Stomach (tissue), 9 donors: ENCODE results near the gene ADSS2. TPM values are rescaled to one million over a fixed set of nuclear protein-coding genes. Genes with fewer than 3 reads are reported as not detected.

ENCODE experiments used
- DNase-seq, 2 donors: peaks; one replicate each; pipeline versions ENCODE4 v3.0.0 to v3.0.0-alpha.2; 2013 to 2019
- H3K27ac ChIP-seq, 5 donors: fragments of 200-600 bp in 4 of 5; sonication (generic) in 4 of 5; one replicate each; pipeline ENCODE4 v1.5.1; 2013 to 2019; ENCODE audit warnings: mild to moderate bottlenecking in 1 of 5, moderate library complexity in 1 of 5
- H3K27me3 ChIP-seq, 3 donors: fragments of 200-600 bp; sonication (generic); one replicate each; pipeline ENCODE4 v1.5.1; 2017 to 2019; ENCODE audit warnings: mixed run types in 1 of 3
- H3K36me3 ChIP-seq, 4 donors: fragments of 200-600 bp; sonication (generic); 1 replicate in 3 of 4; 2 replicates in 1 of 4; pipeline ENCODE4 v1.5.1; 2016 to 2019
- H3K4me1 ChIP-seq, 4 donors: fragments of 200-600 bp; sonication (generic); one replicate each; pipeline ENCODE4 v1.5.1; 2016 to 2019
- H3K4me3 ChIP-seq, 4 donors: fragments of 200-600 bp; sonication (generic) in 3 of 4; one replicate each; pipeline ENCODE4 v1.5.1; 2016 to 2019; ENCODE audit warnings: mild to moderate bottlenecking in 1 of 4
- H3K9me3 ChIP-seq, 4 donors: fragments of 200-600 bp; sonication (generic); one replicate each; pipeline ENCODE4 v1.5.1; 2016 to 2019
- CTCF ChIP-seq, 7 experiments: fragments of 450-650 bp in 4 of 7; fragments of 200-600 bp in 3 of 7; sonication (generic) in 3 of 7; IDR thresholded peaks; one replicate each; pipeline ENCODE4 v1.5.1; 2016 to 2019; ENCODE audit warnings: antibody characterized with exemption in 7 of 7, control low read depth in 2 of 7, mild to moderate bottlenecking in 1 of 7
- EP300 ChIP-seq: sonication (generic); formaldehyde crosslinking; IDR thresholded peaks from one replicate; pipeline ENCODE4 v1.6.1; 2017; ENCODE audit warnings: antibody characterized with exemption
- POLR2A ChIP-seq, 4 donors: fragments of 450-650 bp; IDR thresholded peaks; one replicate each; pipeline ENCODE4 v1.6.1; 2016; ENCODE audit warnings: antibody characterized with exemption in 4 of 4, control low read depth in 2 of 4, mild to moderate bottlenecking in 1 of 4, moderate library complexity in 1 of 4
- POLR2AphosphoS5 ChIP-seq, 3 donors: sonication (generic); formaldehyde crosslinking; IDR thresholded peaks; one replicate each; pipeline ENCODE4 v1.6.1; 2016; ENCODE audit warnings: antibody characterized with exemption in 3 of 3
- WGBS, 5 donors: extraction: QIAGEN DNeasy Blood & Tissue Kit in 3 of 5; methylation state at CpG; one replicate each; pipeline versions ENCODE4 v1.1.5 to v1.1.7; 2013 to 2018; 5-methylcytosine and 5-hydroxymethylcytosine counted together
- intact Hi-C: fragments of 100-400 bp; cut with DNase I; formaldehyde crosslinking; loops from one replicate; pipeline ENCODE4 v1.15.1; 2023; ENCODE audit warnings: low total_unique reads
- polyA plus RNA-seq, 3 donors: library from polyadenylated mRNA; stranded (reverse); fragments of 200-250 nt; gene quantifications; one replicate each; pipeline ENCODE4 v1.2.3, GENCODE V29; 2013
- total RNA-seq, 5 donors: library from RNA; depleted of rRNA; stranded (reverse); fragments of >200 nt; gene quantifications; one replicate each; pipeline versions ENCODE4 v1.1.0 to v1.2.3, GENCODE V29; 2014 to 2016
- donor health status: healthy with polysubstance abuse.
- donor health status: Bipolar disorder and iron deficiency.
- donor health status: healthy.

Gene ADSS2
- total and polyA plus RNA-seq, 8 donors: 20.1 to 99.3 (median 43.5) TPM

DNA sequence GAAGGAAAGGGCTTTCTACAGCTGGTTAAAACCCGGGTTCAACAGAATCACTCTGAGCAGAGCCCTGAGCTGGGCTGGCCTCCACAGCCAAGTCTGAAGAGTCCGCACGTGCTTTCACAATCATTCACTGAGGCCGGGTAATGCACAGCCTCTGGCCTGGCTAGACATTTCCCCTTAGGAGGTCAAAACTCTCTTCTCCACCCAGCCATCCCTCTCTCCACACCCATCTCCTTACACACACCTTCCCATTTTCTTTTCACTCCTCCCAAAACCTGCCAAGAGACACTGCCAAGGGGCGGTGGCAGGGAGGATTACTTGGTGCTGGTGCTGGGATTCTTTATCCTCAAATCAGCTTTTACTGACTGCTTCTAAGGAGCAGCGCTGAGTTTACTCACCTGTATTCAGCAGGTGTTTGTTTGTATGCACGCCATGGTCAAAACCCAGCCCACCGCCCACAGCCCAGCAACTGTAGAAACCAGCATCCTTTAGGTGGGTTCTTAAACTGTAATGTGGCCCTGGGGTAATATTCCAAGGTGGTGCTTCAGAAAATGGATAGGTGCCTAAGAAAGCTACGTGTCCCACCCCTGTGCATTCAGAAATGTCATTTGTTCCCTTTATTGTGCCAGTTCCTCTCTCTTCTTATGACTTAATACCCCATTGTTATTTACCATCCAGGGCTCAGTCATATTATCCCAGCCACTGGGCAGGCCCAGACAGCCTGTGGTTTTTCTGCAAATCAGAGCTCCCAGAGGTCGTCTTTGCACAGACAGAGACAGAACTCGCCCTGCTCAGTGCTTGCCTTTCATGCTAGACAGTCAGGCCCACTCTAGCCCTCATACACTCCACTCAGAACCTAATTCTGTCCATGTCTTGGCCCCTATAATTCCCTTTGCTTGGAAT lies 80.2 kb downstream of the ADSS2 start:
- no peaks in the 10 kb centered on the region for H3K4me1 ChIP-seq
- H3K4me3 ChIP-seq: no peak overlapping the region
- TF ChIP-seq CTCF (IDR thresholded peaks at IDR 0.05) (no peak), EP300 (no peak), POLR2A (IDR thresholded peaks at IDR 0.05) (no peak), POLR2AphosphoS5 (IDR thresholded peaks at IDR 0.05) (no peak)
- H3K9me3 ChIP-seq: no peaks in the 10 kb centered on the region
- no peaks in the 10 kb centered on the region for H3K36me3 ChIP-seq
- intact Hi-C loops: no loop called here
- H3K27me3 ChIP-seq: no peaks in the 10 kb centered on the region
- no peak overlapping the region for H3K27ac ChIP-seq
- no peak for DNase-seq
- 82 to 87% (median 83%) methylated on average over 11 of the region's 11 CpGs for WGBS, 5 donors

DNA sequence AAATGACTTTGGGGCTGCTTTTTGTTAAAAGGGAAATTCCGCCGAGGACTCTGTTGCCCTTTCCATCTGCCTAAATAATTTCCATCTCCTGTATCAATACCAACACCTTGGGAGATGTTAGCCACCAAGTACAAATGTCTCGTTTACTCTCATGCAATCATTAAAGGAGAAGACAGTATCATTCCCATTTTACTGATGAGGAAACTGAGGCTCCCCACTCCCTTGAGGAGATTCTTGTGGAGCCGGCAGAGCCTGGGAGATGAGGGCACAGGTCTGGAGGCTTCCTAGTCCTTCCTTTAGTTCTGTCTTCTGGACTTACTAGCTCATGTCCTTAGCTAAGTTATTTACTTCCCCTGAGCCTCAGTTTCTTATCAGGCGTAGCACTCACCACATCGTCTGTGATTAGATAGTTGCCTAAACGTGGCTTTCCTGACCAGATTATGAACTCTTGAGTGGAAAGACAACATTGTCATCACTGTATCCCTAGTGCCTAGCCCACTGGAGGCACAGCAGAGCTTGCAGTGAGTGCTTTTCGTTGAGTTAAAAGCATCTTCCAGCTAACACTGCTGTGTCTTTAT lies 81.6 kb downstream of the ADSS2 start:
- H3K9me3 ChIP-seq: no peaks in the 10 kb centered on the region
- TF ChIP-seq EP300 (no peak), POLR2A (IDR thresholded peaks at IDR 0.05) (no peak), POLR2AphosphoS5 (IDR thresholded peaks at IDR 0.05) (no peak), CTCF (IDR thresholded peaks at IDR 0.05) (no peak)
- H3K27me3 ChIP-seq: no peaks in the 10 kb centered on the region
- 57 to 68% (median 61%) methylated on average over 8 of the region's 8 CpGs for WGBS, 5 donors
- no peak for DNase-seq
- no peak overlapping the region for H3K4me3 ChIP-seq
- H3K36me3 ChIP-seq: no peaks in the 10 kb centered on the region
- intact Hi-C loops: no loop called here
- no peaks in the 10 kb centered on the region for H3K4me1 ChIP-seq
- no peak overlapping the region for H3K27ac ChIP-seq

DNA sequence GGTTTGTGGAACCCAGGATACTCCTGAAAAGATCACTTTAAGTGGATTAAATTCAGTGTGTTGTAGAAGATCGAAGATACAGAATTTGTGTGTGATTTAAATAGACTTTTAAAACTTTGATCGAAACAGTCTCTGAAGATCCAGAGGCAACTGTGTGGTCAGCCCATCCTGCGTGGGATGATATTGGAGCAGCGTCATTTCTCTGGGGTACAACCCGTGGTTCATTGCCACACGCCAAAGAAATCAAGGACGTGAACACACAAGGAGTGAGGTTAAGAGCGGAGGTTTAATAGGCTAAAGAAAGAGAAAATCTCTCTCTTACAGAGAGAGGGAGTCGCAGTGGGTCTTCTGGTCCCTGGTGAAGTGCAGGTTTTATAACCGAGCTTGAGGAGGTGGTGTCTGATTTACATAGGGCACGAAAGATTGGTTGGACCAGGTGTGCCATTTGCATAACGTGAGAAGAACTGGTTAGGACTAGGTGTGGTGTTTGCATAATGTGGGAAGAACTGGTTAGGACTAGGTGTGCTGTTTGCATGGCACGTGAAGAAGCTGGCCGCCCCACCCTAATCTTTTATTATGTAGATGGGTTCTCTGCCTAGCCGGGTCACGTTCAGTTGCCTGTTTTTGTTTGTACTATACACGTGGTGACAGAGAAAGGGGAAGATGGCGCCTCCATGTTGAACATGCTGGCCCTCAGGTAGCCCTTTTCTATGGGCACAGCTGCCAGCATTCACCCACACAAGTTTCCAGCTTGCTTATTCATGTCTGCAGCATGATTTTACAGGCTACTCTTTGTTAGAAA lies 82.3 kb downstream of the ADSS2 start:
- WGBS, 5 donors: 62 to 72% (median 71%) methylated on average over 18 of the region's 18 CpGs
- no peak overlapping the region for H3K27ac ChIP-seq
- H3K9me3 ChIP-seq: no peaks in the 10 kb centered on the region
- peak; percentile 65 to 70 for DNase-seq
- no peaks in the 10 kb centered on the region for H3K4me1 ChIP-seq
- no peaks in the 10 kb centered on the region for H3K36me3 ChIP-seq
- H3K27me3 ChIP-seq: no peaks in the 10 kb centered on the region
- TF ChIP-seq POLR2AphosphoS5 (IDR thresholded peaks at IDR 0.05) (peak in 2 of 3 donors; percentile 40 to 70), EP300 (no peak)
- H3K4me3 ChIP-seq: no peak overlapping the region
- intact Hi-C loops: no loop called here

GRCh38 chr1:244368279-244368678 lies 83.4 kb downstream of the ADSS2 start:
- Histone ChIP-seq H3K27ac (no peak overlapping the region), H3K36me3 (no peaks in the 10 kb centered on the region), H3K4me1 (no peaks in the 10 kb centered on the region), H3K4me3 (no peak overlapping the region), H3K9me3 (no peaks in the 10 kb centered on the region), H3K27me3 (no peaks in the 10 kb centered on the region)
- TF ChIP-seq CTCF (IDR thresholded peaks at IDR 0.05) (no peak), EP300 (no peak), POLR2A (IDR thresholded peaks at IDR 0.05) (no peak), POLR2AphosphoS5 (IDR thresholded peaks at IDR 0.05) (no peak)
- no peak for DNase-seq
- WGBS, 5 donors: 85 to 93% (median 86%) methylated on average over 5 of the region's 5 CpGs
- intact Hi-C loops: no loop called here
